SK-MEL-5 (cell line): ENCODE results near the gene ZNHIT2. TPM values are rescaled to one million over a fixed set of nuclear protein-coding genes. Genes with fewer than 3 reads are reported as not detected.

ENCODE experiments used
- DNase-seq: peaks from one replicate; pipeline ENCODE4 v3.0.0-alpha.2; 2016; ENCODE audit warnings: low read depth, low spot score
- in situ Hi-C: cut with HindIII; loops from 2 replicates; pipeline ENCODE4 v1.10.0; 2016; ENCODE audit warnings: low sequenced_read_pairs, high pct_unique_total_duplicates, low pct_unique_long_range_greater_than_20kb
- total RNA-seq: library from RNA; depleted of rRNA; stranded (reverse); fragments of >200 nt; shearing (Covaris generic); gene quantifications from 2 replicates; pipeline ENCODE4 v1.2.3, GENCODE V29; 2014

ZNHIT2 gene
- total RNA-seq, 1 experiment from 2014 or later, result 8.1 TPM

DNA sequence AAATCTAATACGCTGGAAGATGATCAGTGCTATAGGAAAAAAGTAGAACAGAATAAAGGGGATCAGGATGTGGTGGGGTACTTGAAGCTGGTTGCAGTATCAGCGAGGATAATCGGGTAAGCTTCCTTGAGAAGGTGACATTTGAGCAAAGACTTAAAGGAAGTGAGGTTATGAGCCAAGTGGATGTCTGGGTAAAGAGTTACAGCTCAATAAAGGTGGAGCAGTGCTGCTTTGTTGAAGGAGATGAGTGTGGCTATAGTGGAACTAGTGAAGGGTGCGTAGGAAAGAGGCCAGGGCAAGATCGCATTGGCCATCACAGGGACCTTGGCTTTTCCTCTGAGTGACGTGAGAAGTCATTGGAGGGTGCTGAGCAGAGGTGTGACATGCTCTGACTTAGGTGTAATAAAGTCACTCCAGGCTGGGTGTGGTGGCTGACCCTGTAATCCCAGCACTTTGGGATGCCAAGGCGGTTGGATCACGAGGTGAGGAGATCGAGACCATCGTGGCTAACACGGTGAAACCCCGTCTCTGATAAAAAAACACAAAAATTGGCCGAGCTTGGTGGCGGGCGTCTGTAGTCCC lies 19.1 kb upstream of the ZNHIT2 start:
- in situ Hi-C loops, result no loop called here
- no peak for DNase-seq

DNA sequence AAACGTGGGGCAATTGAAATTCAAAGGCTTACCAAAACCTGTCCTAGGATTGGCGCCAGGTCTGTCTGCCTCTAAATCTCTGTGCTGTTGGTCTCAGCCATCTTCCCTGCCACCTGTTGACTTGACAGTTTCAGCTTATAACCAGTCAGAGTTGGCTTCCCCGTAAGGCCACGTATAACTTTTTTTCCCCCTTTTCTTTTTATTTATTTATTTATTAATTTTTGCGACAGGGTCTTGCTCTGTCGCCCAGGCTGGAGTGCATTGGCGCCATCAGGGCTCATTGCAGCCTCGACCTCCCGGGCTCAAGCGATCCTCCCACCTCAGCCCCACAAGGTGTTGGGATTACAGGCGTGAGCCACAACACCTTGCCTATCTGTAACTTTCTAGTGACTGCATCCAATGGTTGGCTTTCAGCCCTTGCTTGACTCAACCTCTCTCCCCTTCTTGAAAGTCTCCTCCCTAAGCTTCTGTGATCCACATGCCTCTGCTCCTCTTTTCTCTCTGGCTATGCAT lies 18.2 kb upstream of the ZNHIT2 start:
- DNase-seq, result no peak
- in situ Hi-C loops, result no loop called here

DNA sequence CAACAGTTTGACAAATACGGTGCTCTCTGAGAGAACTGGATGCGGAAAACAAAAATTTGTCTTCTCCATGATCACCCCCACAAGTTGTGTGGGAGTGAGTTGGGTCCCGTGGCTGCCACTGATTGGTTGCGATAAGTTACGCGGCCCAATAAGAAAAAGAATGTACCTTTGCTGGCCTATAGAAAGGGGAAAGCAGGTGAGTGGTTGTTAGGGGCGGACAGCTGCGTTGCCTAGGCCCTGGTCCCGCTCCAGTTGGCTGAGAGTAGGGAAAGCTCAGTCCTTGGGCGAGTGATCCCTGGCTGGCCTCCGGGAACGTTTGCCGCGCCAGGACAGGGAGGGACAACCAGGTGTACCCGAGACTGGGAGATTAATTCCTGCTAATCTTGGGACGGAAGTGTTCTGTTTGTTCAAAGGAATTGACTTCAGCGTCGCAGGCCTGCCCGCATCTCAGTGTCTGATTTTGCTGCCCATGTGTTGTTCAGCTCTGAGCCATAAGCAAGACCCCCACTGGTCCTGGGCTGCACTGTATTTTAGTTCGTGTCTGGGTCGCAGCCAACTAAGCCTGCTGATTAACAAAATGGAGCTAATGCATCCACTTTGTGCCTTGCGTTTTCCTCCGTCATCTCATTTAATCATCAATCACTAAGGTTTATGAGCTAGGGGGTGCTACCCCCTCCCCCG lies 17.6 kb upstream of the ZNHIT2 start:
- DNase-seq, result peak; percentile 95
- in situ Hi-C loops, result no loop called here

DNA sequence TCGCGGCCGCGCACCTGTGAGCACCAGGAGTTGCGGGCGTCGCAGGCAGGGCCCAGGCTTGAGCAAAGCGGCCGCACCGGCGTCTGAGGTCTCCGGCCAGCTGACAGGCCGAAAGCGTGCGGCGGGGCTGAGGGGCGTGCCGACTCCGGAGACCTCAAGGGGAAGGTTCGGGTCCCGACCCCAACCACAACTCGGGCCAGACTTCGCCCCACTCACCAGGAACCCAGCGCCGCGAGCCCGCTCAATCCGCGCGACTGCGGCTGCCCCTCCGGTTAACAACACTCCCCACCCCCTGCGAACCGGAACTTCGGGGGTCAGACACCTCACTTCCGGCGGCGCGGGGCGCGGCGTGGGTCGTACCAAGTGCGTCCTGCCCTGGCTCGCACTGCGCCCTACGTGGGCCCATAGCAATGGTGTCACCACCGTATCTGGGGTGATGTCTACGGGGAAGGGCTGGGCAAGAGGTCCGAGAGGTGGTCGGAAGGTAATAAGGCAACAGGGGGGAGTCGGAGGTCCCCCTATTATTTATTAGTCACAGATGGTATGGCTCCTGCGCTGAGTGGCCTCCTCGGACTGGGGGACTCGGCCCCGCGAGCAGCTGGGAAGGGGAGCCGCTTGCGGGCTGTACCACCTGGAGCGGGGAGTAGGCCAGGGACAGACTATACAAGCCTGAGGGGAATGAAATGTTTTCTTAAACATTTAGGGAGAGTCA lies 16.9 kb upstream of the ZNHIT2 start, which contains the start of gene SYVN1:
Gene SYVN1 (minus strand): TSS at position 280 of the 712 bp plus-strand sequence. CDS start 918 bp downstream, outside the sequence.
- in situ Hi-C loops, result no loop called here
- peak; percentile 81 for DNase-seq

DNA sequence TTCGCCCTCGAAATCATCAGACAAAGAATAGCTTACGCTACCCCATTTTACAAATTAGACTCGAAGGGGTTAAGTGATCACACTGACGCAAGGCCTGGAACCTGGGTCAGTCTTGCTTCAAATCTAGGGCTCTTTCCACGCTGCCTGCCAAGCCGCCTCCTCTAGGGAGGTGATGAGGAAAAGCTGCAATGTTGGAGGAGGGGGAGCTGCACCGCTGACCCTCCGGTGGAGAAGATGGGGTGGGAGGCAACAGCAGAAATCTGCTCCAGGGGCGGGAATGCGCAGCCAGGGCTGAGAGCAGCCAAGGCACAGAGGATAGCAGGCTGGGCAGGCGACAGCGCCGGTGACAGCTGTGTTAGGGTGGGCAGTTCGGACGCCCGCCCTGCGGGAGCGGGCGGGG lies 16.2 kb upstream of the ZNHIT2 start:
- no peak for DNase-seq
- in situ Hi-C loops, result no loop called here

DNA sequence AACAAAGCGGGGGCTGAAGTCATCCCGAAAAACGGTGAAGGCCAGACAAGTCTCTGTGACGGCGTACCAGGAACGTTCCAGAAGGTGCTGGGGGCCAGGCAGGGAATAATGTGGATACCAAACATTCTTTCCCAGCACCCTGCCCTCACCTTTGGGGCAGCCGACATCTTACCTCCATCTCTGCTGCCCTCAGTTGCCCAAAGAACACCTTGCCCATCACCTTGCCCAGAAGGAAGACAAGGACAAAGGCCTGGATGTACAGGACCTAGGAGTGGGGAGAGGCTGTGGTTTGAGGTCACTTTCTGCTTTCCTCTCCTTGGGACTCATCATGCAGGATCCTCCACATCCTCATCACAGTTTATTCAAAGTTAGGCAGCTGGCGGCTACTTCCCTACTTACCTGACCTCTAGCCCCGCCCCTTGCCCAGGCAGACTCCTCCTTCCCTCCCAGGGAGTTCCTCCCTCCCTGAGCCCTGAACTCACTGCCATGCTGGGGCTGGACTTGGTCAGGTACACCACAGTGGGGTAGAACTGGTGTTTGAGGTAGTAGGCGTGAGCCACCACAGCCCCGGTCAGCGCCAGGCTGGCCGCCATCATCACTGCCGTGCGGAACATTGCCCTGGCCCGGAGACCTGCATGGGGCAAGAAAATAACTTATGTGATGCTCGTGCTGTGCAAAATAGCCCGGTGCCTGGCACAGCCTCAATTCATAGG lies 15.6 kb upstream of the ZNHIT2 start:
- in situ Hi-C loops, result no loop called here
- peak; percentile 34 for DNase-seq

DNA sequence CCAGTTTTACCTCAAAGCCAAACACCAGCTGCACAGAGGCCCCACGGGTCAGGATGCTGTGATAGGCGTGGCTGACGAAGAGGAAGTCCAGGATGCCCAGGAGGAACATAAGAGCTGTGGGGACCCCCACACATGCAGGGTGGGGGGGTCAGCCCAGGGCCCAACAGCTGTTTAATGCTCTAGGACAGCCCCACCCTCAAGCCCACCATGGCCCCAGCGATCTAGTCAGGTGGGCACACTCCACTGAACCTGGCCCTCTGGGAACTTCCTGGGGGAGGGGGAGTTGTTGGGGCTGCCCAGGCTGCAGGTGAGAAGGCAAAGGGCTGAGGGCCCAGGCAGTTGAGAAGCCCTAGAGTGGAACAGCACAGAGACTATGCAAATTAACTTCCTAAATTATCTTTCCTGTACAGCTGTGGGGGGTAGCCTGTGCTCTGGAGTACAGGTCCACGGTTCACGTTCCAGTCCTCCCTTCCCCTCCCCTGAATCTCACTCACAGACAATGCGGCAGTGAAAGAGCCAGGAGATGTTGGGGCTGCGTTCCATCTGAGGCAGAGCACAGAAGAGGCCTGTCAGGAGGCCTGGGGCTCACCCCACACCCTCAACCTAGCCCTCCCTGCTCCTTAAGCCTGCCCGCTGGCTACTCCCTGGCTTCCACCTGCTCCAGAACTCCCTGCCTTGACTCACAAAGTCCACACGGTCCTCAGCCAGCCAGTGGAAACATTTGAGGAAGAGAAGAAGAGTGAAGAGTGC lies 14.9 kb upstream of the ZNHIT2 start:
- DNase-seq, result no peak
- in situ Hi-C loops, result no loop called here

DNA sequence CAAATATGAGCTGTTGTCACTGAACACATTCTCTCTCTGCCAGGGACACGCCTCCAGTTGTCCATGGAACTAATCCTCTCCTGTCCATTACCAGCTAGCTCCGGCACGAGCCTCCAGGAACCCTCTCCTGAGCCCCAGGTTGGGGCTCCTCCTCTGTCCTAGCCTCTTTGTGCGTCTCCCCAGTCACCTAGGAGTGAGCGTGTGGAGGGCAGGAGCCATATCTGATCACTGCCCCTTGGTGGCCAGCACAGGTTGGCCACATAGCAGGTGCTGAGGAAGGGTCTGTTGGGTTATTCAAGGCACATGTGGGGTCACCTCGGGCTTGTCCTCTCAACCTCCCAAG lies 14.4 kb upstream of the ZNHIT2 start:
- DNase-seq, result no peak
- in situ Hi-C loops, result no loop called here

DNA sequence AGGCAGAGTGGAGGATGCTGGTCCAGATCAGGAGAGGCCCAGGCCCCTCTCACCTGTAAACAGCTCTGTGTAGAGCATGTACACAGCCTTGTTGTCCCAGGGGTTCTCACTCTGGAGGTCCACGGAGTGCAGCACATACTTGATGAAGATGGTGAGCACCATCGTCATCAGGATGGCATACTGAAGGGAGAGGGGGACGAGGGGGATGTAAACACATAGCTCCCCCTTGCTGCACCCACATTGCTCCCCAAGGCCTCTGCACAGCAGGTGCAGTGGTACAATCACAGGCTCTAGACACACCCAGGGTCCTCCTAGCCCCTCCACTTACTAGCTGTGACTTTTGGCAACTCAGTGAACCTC lies 13.9 kb upstream of the ZNHIT2 start:
- DNase-seq, result no peak
- in situ Hi-C loops, result no loop called here

DNA sequence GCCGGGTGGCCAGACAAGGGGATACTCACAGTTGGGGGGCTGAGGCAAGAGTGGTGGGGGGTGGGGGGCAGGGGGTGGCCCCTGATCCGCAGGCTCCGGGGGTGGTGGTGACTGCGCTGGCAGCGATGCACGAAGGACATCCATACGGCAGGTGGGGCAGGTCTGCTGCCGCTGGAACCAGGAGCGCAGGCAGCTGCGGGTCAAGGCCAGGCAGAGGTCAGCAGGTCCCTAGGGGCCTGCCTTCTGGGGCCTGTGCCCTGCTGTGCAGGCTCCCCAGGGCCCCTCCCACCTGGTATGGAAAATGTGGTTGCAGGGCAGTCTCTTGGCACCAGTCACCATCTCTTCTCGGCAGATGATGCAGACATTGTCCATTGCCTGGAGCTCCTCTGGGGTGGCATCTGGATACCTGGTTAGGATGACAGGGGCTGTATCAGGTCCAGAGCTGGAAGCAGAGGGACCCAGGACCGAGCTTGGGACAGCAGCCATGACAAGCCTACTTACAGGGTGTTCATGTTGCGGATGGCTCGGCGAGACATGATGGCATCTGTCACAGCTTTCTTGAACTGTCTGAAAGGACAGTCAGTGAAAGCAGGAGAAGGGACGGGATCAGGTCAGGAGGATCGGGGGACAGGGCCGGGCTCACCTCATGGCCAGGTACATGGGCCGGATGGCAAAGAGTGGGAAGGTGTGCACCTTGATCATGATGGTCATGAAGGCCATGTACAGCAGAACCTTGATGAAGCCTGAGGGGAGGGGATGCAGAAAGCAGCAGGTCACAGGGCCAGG lies 13.3 kb upstream of the ZNHIT2 start:
- DNase-seq, result no peak
- in situ Hi-C loops, result no loop called here

DNA sequence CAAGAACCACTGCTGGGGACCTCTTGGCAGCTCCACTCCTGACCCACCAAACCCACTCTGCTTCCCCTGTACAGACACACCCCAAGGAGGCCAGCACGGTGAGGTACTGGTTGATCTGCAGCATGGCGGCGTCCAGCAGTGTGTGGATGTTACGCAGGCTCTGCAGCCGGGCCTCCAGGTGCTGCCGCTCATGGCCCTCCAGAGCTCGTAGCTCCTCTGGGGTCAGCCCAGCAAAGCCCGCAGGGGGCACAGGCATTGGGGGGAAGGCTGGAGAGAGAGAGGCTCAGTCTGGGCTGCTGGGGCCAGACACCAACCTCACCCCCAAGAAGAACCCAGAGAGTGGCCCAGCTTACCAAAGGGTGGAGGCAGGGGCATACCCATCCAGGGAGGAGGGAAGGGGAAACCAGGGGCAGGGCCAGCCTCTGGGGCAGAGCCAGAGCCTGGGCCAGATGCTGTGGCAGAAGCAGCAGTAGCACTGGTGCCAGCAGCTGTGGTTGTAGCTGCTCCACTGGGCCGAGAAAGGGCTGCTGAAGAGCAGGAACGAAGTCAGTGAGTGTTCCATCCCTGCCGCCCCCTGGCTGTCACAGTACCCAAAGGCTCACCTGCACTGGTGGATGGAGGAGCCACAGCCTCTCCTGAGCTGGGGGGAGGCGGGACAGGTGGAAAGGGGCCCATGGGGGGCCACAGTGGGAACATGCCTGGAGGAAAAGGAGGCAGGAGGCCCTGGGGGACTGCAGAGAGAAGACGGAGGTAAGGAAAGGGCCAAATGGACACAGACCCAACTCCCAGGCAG lies 12.3 kb upstream of the ZNHIT2 start:
- DNase-seq, result no peak
- in situ Hi-C loops, result no loop called here

DNA sequence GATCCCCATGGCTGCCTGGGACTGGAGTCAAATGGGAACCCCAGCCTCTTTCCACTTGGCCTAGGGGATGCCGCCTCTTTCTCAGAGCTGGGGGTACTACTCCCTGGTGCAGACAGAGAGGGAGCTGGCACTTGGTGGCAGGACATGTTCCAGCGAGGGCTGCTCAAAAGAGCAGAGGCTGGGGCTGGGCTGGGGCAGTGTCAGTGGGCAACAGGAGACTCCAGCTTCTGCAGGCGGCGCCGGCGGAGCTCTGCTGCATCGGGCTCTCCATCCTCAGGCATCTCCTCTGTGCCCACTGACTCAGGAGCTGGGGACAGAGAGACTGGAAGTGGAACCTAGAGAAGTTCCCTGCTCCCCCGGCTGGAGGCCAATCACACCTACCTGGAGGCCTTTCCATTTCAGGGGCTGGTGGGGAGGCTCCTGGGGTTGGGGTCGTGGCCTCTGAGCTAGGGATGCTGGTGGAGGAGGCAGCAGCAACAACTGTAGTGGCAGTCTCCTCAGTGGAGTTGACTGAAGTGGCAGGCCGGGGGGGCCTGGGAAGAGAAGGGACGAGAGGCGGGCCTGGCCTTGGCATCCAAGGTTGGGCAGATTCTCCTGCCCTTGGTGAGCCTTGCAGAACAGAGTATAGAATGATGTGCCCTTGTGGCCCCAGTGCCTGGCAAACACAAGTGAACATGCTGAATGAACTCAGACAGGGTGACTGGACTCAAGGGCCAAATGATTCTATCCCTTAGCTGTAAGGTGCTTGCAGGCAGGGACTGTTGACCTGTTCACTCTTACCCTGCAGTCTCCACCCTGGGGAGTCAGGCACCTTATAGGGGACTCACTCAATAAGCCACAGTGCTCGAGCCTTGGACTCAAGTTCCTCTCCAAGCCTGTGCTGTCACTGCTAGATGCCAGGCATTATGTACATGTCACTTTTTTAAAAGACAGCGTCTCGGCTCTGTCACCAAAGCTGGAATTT lies 11.0 kb upstream of the ZNHIT2 start:
- in situ Hi-C loops, result no loop called here
- no peak for DNase-seq

DNA sequence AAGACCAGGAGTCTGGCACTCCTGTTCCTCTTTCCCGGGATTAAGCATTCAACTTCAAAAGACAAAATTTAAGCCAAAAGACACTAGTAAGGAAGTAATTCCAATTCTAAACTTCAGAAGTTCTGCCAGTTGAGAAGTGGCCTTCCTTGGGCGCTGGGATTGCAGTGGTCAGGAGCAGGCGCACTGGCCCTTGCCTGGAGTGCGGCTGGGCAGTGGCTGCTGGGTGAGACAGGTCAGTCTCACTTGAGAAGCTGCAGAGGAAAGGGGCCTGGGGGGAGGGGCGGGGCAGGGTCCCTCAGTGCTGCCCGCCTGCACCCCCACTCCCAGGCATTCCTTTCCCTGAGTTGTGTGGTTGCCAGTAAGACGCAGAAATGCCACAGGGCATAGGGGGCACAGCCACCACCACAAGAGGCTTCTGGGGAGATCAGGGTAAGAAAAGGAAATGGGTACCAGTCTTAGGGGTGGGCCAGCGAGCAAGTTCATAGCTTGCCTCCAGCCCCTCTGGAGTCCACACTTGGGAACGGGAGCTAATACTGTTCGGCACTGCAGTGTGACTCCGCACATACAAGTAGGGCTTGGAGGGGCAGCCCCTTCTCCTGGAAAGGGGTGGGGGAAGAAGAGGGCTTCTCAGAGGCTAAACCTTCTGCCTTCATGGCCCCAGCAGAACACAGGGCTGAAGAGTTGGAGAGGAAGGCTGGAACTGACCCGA lies 10.1 kb upstream of the ZNHIT2 start:
- in situ Hi-C loops, result no loop called here
- DNase-seq, result no peak

DNA sequence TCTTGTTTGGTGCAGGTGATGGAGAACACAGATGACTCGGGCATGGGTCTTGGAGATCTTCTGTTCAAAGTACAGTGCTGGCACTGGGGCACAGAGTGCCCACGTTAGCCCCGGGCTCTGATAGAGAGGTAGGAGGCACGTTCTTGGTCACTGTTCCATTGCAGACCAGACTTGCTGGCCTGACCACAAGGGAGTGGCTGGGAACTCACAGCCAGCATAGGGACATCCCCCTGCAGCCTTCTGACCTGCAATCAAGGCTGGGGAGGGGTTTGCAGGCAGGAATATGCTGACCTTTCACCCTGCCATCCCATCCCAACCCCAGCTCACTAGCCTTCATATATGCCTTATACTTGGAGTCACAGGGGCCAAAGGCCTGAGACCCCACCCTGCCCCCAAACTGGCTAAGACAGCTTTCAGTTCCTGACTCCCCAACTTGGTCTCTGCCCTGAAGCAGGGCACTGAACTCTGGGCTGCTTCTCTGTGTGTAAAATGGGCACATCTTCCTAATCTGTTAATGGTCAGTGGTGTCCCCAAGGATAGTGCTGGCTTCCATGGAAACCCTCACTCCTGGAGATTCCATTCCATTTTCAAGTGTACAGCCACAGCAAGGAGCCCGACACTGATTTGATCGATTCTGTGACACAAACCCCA lies 9.2 kb upstream of the ZNHIT2 start:
- in situ Hi-C loops, result no loop called here
- no peak for DNase-seq
